ENCODE data around the gene ABCF3. TPM values are rescaled to one million over a fixed set of nuclear protein-coding genes. Genes with fewer than 3 reads are reported as not detected.
A peak's percentile ranks its signal among the peaks of the same experiment; 100 is the strongest.
"Not testable (repeated sequence)": the region's sequence is repeated elsewhere in the genome, so short reads cannot be mapped to it uniquely, and the experiment has no call there.

ABCF3 gene
- total and polyA plus RNA-seq, 7 donors, result 44.1 to 108 (median 79.3) TPM

GRCh38 chr3:184149123-184149522, 36.9 kb upstream of the ABCF3 start:
- ATAC-seq (no peak), DNase-seq (no peak)
- H3K4me3 ChIP-seq, result no peak overlapping the region
- WGBS, 3 donors, result 76 to 86% (median 84%) methylated on average over 6 of the region's 6 CpGs
- H3K4me1 ChIP-seq, result peaks cover 26% of the 10 kb centered on the region
- intact Hi-C loops (cut with DNase I), result loop anchor here in 1 of 2 donors (5.0 to 10.0 kb wide), 2 partner anchors 93 to 254 kb away; no protein-coding TSS in a partner anchor
- peaks cover under 1 to 29% of the 10 kb centered on the region in 2 donors for H3K36me3 ChIP-seq (ENCODE audit: insufficient read depth in 1 of 2, low read depth in 1 of 2)
- no peak for TF ChIP-seq CTCF (IDR thresholded peaks at IDR 0.05)
- H3K27me3 ChIP-seq (ENCODE audit: insufficient read depth in 3 of 3, low read length in 2 of 3), result no peaks in the 10 kb centered on the region
- H3K27ac ChIP-seq, result no peak overlapping the region
- no peaks in the 10 kb centered on the region for H3K9me3 ChIP-seq

- not testable (repeated sequence) for H3K9me3 ChIP-seq; ATAC-seq; H3K4me3 ChIP-seq; DNase-seq; H3K27me3 ChIP-seq (ENCODE audit: insufficient read depth in 3 of 3, low read length in 2 of 3); H3K27ac ChIP-seq
- H3K4me1 ChIP-seq, result peaks cover 23% of the 10 kb centered on the region
- intact Hi-C loops (cut with DNase I), result loop anchor here (5.0 to 10.0 kb wide), 3 partner anchors 93 to 255 kb away; partner anchors contain the start of genes ALG3 (in 1 of the 2) and EEF1AKMT4 (in 1 of the 2)
- WGBS, 3 donors, result 70 to 74% (median 72%) methylated on average over 6 of the region's 6 CpGs
- H3K36me3 ChIP-seq (ENCODE audit: insufficient read depth in 1 of 2, low read depth in 1 of 2), result peaks cover 0 to 23% of the 10 kb centered on the region in 2 donors
These were observed 36.2 kb upstream of the ABCF3 start for GRCh38 chr3:184149770-184150169.

GRCh38 chr3:184154885-184155643, 30.9 kb upstream of the ABCF3 start, which contains the start of gene DVL3:
TSS of gene DVL3 (plus strand) at chr3:184155377. CDS start at chr3:184155636, 259 bp downstream.
- Histone ChIP-seq H3K4me3 (peak within 1 kb of the TSS; percentile 84), H3K36me3 (ENCODE audit: insufficient read depth in 1 of 2, low read depth in 1 of 2) (no peaks in the 10 kb centered on the region), H3K9me3 (no peaks in the 10 kb centered on the region), H3K27me3 (ENCODE audit: insufficient read depth in 3 of 3, low read length in 2 of 3) (no peaks in the 10 kb centered on the region), H3K4me1 (peaks cover 38% of the 10 kb centered on the region), H3K27ac (peak within 1 kb of the TSS; percentile 88)
- TF ChIP-seq CTCF (IDR thresholded peaks at IDR 0.05), result no peak
- peak; percentile 84 to 91 (median 88) for ATAC-seq
- DNase-seq, result peak; percentile 80 to 90
- intact Hi-C loops (cut with DNase I), result loop anchor here (2.0 to 10.0 kb wide), 3 partner anchors 20 to 92 kb away; partner anchors contain the start of genes ALG3 (in 2 of the 2), EEF1AKMT4 (in 2 of the 2) and EIF2B5 (in 1 of the 2)
- WGBS, 3 donors, result 0 to 1% (median 1%) methylated on average over 40 to 84 of the region's 84 CpGs

GRCh38 chr3:184155644-184156521, 30.1 kb upstream of the ABCF3 start:
- Histone ChIP-seq H3K9me3 (no peaks in the 10 kb centered on the region), H3K4me1 (peaks cover 46% of the 10 kb centered on the region), H3K4me3 (peak overlapping the region; percentile 84), H3K36me3 (ENCODE audit: insufficient read depth in 1 of 2, low read depth in 1 of 2) (no peaks in the 10 kb centered on the region), H3K27ac (peak overlapping the region; percentile 88), H3K27me3 (ENCODE audit: insufficient read depth in 3 of 3, low read length in 2 of 3) (no peaks in the 10 kb centered on the region)
- 0 to 1% (median 0%) methylated on average over 40 to 47 of the region's 47 CpGs for WGBS, 3 donors
- peak; percentile 16 to 47 (median 27) for ATAC-seq
- TF ChIP-seq CTCF (IDR thresholded peaks at IDR 0.05), result no peak
- intact Hi-C loops (cut with DNase I), result loop anchor here (2.0 to 10.0 kb wide), 4 partner anchors 17 to 91 kb away; partner anchors contain the start of genes ALG3 (in 2 of the 2), EEF1AKMT4 (in 2 of the 2) and EIF2B5 (in 1 of the 2)
- peak in 1 of 2 donors; percentile 50 for DNase-seq

All from psoas muscle (tissue), 8 donors.